ENCODE data around the gene NABP2.
"Not testable (repeated sequence)": the region's sequence is repeated elsewhere in the genome, so short reads cannot be mapped to it uniquely, and the experiment has no call there.

The NABP2 gene

DNA sequence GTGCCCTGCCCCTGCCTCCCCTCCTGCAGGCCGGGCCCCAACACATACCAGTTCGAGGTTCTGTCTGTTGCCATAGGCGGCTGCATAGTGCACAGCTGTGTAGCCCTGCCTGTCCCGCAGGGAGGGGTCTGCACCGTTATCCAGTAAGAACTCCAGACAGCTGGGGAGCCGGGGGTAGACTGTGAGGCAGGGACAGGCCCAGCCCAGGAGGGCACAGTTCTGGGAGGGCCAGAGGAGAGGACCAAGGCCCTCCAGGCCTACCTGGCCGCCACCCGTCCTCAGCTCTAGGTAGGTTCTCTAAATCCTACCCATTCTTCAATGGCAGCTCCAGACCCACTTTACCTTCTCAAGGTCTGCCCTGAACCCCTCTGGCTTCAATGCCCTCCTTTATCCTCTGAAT is 24.6 kb downstream of the NABP2 start:
- DNase-seq = no peak

DNA sequence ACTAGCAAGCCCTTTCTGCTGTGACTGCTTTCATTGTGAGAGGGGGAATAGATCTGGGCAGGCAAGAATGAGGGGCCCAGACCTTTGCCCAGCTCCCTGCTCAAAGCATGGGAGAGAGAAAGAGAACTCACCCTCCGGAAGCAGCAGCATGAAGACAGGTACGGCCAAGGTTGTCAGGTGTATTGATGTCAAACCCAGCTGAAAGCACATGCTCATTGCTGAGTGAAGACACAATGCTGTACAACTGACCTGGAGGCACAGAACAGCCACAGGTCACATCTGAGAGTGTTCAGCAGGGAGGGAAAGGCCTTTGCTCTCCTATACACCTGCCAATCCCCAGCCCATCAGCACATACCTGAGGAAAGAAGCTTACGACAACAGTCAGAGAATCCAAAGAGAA is 28.5 kb downstream of the NABP2 start:
- no peak for DNase-seq

DNA sequence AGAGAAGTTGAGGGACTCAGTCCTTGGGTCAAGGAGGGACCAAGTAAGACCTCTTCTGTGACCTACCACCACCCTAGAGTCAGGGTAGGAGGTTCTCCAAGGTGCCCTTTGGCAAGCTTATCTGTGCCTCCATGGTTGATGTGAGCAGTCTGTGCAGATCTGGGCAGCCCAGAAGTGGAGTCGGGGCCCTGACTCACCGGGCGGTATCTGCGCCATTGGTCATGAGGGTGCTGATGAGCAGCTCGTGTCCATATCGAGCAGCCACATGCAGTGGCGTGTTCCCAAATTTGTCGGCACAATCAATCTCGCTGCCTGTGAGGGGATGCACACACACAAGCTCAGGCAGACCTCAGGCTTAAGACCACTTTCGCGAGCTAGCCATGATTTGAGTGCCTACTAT is 28.9 kb downstream of the NABP2 start:
- DNase-seq = no peak

GRCh38 chr12:56255671-56256070 is 31.5 kb downstream of the NABP2 start:
- DNase-seq = no peak

GRCh38 chr12:56256326-56256960 is 32.3 kb downstream of the NABP2 start:
- no peak for DNase-seq

DNA sequence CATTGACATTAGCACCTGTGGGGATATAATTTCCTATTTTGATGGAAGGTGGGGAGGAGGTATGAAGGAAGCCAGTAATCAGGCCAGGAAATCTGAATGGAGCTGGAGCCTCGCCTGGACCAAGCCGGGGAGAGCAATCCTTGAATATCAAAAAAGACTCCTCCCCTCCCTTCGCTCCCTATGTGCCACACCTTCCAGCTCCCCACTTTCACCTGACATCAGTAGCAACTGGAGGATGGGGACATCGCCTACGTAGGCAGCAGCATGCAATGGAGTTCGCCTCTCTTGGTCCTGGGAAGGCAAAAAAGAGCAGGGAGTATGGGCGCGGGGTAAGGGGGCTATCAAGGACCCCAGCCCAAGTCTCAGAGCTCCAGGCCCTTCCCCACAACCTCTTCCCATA is 32.9 kb downstream of the NABP2 start:
- DNase-seq = no peak

DNA sequence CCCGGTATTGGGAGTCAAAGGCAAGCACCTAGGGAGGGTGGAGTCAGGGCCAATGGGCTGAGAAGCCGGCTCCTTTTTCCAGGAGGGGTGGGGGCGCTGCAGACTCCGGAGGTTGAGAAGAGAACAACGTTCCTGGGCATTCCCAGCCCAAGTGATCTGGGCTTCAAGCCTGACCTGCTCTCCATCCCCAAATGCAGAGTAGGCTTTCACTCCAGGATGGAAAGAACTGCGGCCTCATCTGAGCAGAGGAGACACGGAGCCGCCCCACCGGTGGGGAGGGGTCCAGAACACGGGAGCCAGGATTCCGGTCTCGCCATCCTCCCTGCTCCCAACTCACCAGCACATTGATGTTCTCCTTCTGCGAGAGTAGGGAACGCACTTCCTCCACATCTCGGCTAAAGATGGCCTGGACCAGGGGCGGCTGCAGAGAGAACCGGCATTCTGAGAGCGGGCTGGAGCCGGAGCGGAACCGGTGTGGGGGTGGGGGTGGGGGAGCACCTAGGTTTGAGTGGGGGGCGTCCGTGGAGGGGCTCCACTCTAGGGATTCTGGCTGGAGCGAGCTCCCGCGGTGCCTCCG is 33.4 kb downstream of the NABP2 start:
- DNase-seq = no peak

DNA sequence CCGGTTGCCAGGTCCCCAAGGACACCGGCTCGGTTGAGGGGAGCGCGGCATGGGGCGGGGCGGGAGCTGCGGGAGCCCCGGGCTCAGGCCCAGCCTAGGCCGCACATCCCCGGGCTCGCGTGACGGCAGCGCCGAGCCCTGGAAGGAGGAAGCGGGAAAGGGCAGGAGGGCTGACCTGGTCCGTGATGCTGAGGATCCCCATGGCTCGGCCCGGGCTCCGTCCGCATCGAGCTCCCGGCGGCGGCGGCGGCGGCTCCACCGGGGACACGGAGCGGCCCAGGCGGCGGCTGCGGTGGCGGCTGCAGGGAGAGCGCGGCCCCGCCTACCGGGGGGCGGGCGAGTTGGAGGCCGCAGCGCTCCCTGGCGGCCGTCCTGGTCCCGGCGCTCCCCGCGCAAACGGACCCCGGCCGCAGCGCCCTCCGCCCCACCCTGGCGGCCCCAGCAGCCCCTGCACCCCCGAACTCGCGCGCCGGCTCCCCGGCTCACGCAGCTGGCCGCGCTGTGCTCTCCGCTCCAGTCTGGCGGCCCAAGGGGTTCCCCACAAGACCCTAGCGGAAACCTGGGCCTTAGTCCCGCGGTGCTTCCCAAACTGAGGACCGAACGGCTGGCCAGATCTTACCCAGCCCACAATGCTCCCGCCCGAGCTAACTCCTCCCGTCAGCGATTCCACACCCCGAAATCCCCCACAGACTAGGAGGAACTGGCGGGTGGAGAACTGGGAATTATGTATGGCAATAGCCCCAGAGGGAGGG is 34.1 kb downstream of the NABP2 start, which contains the start of gene ANKRD52:
Gene ANKRD52 (minus strand): TSS at position 317 of the 752 bp plus-strand sequence. CDS start 115 bp downstream, at position 202.
- peak; percentile 82 for DNase-seq

- no peak for DNase-seq
These were observed 34.7 kb downstream of the NABP2 start for GRCh38 chr12:56258820-56259183.

DNA sequence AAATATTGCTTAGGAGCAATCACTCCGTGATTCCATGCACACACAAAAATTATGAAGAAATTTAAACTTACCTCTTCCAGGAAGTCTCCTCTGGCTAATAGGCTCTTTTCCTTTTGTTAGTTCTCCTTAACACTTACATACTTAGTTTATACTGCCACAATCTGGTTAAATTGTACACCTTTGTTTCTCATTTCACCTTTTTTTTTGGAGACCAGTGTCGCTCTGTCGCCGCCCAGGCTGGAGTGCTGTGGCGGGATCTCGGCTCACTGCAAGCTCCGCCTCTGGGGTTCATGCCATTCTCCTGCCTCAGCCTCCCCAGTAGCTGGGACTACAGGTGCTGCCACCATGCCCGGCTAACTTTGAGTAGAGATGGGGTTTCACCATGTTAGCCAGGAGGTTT is 36.2 kb downstream of the NABP2 start:
- no peak for DNase-seq

- no peak for DNase-seq
These were observed 36.8 kb downstream of the NABP2 start for GRCh38 chr12:56260921-56261320.

GRCh38 chr12:56261503-56262232 is 37.5 kb downstream of the NABP2 start:
- DNase-seq = no peak

DNA sequence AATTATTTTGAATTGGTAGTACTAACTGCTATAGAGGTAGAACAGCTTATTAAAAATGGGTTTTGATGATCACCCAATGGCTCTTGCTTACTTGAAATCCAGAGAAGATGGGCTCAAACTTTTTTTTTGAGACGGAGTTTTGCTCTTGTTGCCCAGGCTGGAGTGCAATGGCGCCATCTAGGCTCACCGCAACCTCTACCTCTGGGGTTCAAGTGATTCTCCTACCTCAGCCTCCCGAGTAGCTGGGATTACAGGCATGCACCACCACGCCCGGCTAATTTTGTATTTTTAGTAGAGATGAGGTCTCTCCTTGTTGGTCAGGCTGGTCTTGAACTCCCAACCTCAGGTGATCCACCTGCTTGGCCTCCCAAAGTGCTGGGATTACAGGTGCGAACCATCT is 38.8 kb downstream of the NABP2 start:
- not testable (repeated sequence) for DNase-seq

DNA sequence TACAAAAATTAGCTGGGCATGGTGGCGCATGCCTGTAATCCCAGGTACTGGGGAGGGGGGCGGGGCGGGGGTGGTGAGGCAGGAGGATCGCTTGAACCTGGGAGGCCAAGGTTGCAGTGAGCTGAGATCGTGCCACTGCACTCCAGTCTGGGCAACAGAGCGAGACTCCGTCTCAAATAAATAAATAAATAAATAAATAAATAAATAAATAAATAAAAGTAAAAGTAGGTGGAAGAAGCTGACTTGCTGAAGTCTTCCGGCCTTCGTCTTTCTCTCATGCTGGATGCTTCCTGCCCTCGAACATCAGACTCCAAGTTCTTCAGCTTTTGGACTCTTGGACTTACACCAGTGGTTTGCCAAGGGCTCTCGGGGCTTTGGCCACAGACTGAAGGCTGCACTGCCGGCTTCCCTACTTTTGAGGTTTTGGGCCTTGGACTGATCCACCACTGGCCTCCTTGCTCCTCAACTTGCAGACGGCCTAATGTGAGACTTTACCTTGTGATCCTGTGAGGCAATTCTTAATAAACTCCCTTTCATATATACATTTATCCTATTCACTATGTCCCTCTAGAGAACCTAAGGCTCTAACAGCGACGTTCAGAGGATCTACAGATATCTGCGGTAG is 42.0 kb downstream of the NABP2 start:
- DNase-seq = not testable (repeated sequence)

- DNase-seq = peak; percentile 88
These were observed 42.7 kb downstream of the NABP2 start, which contains the start of gene COQ10A for GRCh38 chr12:56266693-56267442. TSS of gene COQ10A (plus strand) at chr12:56266942. CDS start at chr12:56267119, 177 bp downstream.

- DNase-seq = no peak
These were observed 43.4 kb downstream of the NABP2 start for GRCh38 chr12:56267443-56268071.

GRCh38 chr12:56271031-56271430 is 46.9 kb downstream of the NABP2 start:
- DNase-seq = no peak

DNA sequence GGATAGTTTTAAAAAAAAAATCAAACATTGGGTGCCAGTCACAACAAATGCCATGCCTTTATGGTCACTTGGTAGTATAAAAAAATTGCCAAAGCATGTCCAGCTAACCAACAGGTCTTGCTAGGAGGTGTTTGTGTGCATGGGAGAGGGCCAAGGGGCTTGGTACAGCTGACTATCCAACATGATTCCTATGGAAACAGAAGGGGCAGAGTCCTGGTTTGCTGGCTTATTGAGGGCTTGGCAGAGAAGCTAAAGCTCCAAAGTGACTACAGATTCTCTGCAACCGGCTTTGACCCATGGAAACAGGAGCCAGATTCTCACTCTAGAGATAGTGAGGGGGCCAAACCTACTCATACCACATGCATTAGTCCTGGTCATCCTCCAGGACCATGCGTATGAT is 48.3 kb downstream of the NABP2 start:
- not testable (repeated sequence) for DNase-seq

GRCh38 chr12:56274299-56274698 is 50.2 kb downstream of the NABP2 start:
- no peak for DNase-seq

DNA sequence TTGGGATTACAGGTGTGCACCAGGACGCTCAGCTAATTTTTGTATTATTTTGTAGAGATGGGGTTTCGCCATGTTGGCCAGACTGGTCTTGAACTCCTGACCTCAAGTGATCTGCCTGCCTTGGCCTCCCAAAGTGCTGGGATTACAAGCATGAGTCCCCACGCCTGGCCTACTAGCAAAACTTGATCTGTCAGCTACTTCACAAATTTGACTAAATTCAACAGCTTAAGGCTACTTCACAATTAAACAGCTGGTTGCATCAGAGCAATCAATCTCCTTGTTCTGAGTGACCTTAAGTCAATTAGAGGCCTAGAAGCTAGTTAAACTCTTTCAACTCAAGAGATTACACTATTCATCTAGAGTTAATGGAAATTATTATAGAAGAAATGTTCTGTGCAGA is 54.8 kb downstream of the NABP2 start:
- no peak for DNase-seq

Measured in activated naive CD4-positive, alpha-beta T cell treated with Interleukin-2 at 50 U/mL for 16 hours (primary cell).